Measurements from ENCODE around the gene RPF1. TPM values are rescaled to one million over a fixed set of nuclear protein-coding genes. Genes with fewer than 3 reads are reported as not detected.

Gene RPF1
- polyA plus RNA-seq, 1 experiment = 17.1 TPM

DNA sequence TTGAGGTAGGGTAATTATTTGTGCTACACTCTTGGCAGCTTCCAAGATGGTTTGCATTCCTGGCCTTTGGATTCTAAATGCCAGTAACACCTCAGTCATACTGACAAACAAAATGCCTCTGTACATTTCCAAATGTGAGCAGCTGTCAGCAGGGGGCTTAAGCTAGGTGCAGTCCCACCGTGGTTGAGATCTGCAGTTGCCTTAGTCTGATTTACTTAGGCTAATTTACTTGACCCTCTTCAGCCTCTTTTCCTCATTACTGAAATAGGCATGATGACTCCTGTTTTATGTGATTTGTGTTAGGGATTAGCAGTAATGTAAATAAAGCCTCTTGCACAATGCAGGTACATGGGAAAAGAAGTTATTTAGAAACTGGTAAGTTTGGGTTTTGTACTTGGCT, 13.7 kb downstream of the RPF1 start:
- Histone ChIP-seq H3K4me3 (ENCODE audit: low read depth, low read length) (no peak overlapping the region), H3K27me3 (ENCODE audit: control insufficient read depth, insufficient read depth, low read length) (no peaks in the 10 kb centered on the region), H3K36me3 (ENCODE audit: control insufficient read depth, insufficient read depth, low read length) (peaks cover 11% of the 10 kb centered on the region)
- POLR2A ChIA-PET = no interaction called here
- CTCF ChIA-PET = no interaction called here
- TF ChIP-seq, protein P1, sequence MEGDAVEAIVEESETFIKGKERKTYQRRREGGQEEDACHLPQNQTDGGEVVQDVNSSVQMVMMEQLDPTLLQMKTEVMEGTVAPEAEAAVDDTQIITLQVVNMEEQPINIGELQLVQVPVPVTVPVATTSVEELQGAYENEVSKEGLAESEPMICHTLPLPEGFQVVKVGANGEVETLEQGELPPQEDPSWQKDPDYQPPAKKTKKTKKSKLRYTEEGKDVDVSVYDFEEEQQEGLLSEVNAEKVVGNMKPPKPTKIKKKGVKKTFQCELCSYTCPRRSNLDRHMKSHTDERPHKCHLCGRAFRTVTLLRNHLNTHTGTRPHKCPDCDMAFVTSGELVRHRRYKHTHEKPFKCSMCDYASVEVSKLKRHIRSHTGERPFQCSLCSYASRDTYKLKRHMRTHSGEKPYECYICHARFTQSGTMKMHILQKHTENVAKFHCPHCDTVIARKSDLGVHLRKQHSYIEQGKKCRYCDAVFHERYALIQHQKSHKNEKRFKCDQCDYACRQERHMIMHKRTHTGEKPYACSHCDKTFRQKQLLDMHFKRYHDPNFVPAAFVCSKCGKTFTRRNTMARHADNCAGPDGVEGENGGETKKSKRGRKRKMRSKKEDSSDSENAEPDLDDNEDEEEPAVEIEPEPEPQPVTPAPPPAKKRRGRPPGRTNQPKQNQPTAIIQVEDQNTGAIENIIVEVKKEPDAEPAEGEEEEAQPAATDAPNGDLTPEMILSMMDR (IDR thresholded peaks at IDR 0.05; ENCODE audit: insufficient read depth, low read depth, low read length) = no peak
- DNase-seq (ENCODE audit: low read depth) = no peak

DNA sequence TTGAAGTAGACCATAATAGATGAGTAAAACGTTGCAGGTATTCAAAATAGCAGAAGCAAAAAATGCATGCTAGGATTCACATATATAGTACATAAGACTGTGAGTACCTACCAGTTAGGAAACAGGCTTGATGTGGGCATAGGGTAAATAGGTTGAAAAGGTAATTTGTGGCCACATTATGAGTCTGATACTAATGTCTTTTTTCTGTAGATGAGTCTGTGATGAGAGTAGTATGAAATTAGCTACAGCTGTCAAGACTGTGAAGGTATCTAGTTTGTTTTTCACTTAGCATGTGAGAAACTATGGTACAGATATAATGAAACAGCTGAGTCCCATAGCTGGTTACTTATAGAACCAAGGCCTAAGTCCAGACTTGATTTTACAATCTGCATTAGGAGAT, 14.7 kb downstream of the RPF1 start:
- POLR2A ChIA-PET = no interaction called here
- no peak for DNase-seq (ENCODE audit: low read depth)
- CTCF ChIA-PET = interaction anchor here (1.3 kb wide), 1 partner anchor 10 kb away, joined by 4 read pairs; no protein-coding TSS in a partner anchor
- Histone ChIP-seq H3K27me3 (ENCODE audit: control insufficient read depth, insufficient read depth, low read length) (no peaks in the 10 kb centered on the region), H3K4me3 (ENCODE audit: low read depth, low read length) (no peak overlapping the region), H3K36me3 (ENCODE audit: control insufficient read depth, insufficient read depth, low read length) (peaks cover 13% of the 10 kb centered on the region)
- TF ChIP-seq, protein P1 (IDR thresholded peaks at IDR 0.05; ENCODE audit: insufficient read depth, low read depth, low read length) = no peak

DNA sequence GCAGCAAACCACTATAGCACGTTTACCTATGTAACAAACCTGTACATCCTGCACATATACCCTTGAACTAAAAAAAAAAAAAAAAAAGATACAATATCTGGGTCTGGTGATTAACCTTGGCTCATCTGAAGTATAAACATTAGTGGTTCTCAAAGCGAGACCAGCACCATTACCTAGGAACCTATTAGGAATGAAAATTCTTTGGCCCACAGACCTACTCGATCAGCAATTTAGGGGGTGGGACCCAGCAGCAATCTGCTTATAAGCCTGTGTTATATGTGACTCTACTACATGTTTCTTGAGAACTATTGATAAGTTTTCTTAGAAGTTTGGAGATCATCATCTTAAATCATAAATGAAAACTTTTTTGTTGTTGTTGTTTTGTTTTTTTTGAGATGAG, 17.4 kb downstream of the RPF1 start:
- H3K36me3 ChIP-seq (ENCODE audit: control insufficient read depth, insufficient read depth, low read length) = peaks cover 14% of the 10 kb centered on the region
- POLR2A ChIA-PET = no interaction called here
- no peak for DNase-seq (ENCODE audit: low read depth)

DNA sequence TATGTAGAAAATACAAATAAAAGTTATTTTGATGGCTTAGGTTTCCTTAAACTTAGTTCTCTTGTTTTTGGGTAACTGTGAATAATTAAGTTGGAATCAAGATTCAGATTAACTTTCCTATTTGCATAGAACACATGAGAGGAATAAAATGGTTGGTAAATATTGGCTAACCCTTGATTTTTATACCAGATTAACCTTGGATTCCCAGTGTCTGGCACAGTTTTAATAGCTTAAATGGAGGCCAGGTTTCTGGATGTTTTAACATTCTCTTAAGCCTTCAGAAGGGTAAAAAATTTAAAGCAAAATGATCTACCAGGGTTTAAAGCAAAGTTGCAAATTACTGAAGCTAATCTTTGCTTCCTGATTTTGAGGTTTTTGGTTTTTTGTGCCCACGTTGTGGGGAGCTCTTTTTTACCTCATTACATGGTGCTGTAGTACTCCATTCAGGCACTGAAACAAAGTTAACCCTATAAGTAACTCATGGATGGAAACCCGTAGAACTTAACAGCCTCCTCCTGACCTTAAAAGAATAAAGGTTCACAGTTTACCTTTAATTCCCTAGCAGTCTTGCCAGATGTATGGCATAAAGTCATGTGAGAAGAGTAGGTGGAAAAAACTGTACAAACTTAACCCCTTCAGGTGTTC, 18.7 kb downstream of the RPF1 start:
- ChIA-PET CTCF (no interaction called here), POLR2A (no interaction called here)
- Histone ChIP-seq H3K27me3 (ENCODE audit: control insufficient read depth, insufficient read depth, low read length) (no peaks in the 10 kb centered on the region), H3K36me3 (ENCODE audit: control insufficient read depth, insufficient read depth, low read length) (peaks cover 11% of the 10 kb centered on the region), H3K4me3 (ENCODE audit: low read depth, low read length) (no peak overlapping the region)
- no peak for DNase-seq (ENCODE audit: low read depth)
- TF ChIP-seq, protein P1 (IDR thresholded peaks at IDR 0.05; ENCODE audit: insufficient read depth, low read depth, low read length) = no peak

More for the DNA sequence above, 17.4 kb downstream of the RPF1 start:
- TF ChIP-seq, protein P1 (IDR thresholded peaks at IDR 0.05; ENCODE audit: insufficient read depth, low read depth, low read length) = no peak
- Histone ChIP-seq H3K4me3 (ENCODE audit: low read depth, low read length) (no peak overlapping the region), H3K27me3 (ENCODE audit: control insufficient read depth, insufficient read depth, low read length) (no peaks in the 10 kb centered on the region)
- CTCF ChIA-PET = no interaction called here

- POLR2A ChIA-PET = no interaction called here
- H3K27me3 ChIP-seq (ENCODE audit: control insufficient read depth, insufficient read depth, low read length) = no peaks in the 10 kb centered on the region
- TF ChIP-seq, protein P1 (IDR thresholded peaks at IDR 0.05; ENCODE audit: insufficient read depth, low read depth, low read length) = no peak
- CTCF ChIA-PET = interaction anchor here (1.2 to 1.7 kb wide), 4 partner anchors 9 to 251 kb away, joined by 3 to 6 read pairs (median 4); partner anchors contain the start of gene CTBS
- H3K4me3 ChIP-seq (ENCODE audit: low read depth, low read length) = no peak overlapping the region
- DNase-seq (ENCODE audit: low read depth) = no peak
- peaks cover 5% of the 10 kb centered on the region for H3K36me3 ChIP-seq (ENCODE audit: control insufficient read depth, insufficient read depth, low read length)
Measured at GRCh38 chr1:84502927-84503326, 23.9 kb downstream of the RPF1 start.

Data from BJ (cell line).